Smooth muscle cell (in vitro differentiated cells): ENCODE results near the gene WDR62. TPM values are rescaled to one million over a fixed set of nuclear protein-coding genes. Genes with fewer than 3 reads are reported as not detected.

ENCODE experiments used
- DNase-seq: peaks from one replicate; lab custom pipeline; 2025; ENCODE audit not compliant: unreplicated experiment; lab: John Stamatoyannopoulos, UW
- H2AFZ ChIP-seq: fragments of 200-600 bp; sonication (generic); 2 replicates; pipeline ENCODE4 v1.6.0; 2016; ENCODE audit warnings: antibody characterized with exemption, low read depth, mild to moderate bottlenecking
- H3F3A ChIP-seq: fragments of 200-600 bp; sonication (generic); 2 replicates; pipeline ENCODE4 v1.6.0; 2017; ENCODE audit warnings: antibody characterized with exemption, low read depth
- H3K27ac ChIP-seq: fragments of 200-600 bp; sonication (generic); 2 replicates; pipeline ENCODE4 v1.5.1; 2016; ENCODE audit warnings: low read depth, mild to moderate bottlenecking
- H3K27me3 ChIP-seq: fragments of 200-600 bp; sonication (generic); 2 replicates; pipeline ENCODE4 v1.6.1; 2016; ENCODE audit warnings: low read depth, mild to moderate bottlenecking
- H3K36me3 ChIP-seq: fragments of 200-600 bp; sonication (generic); 2 replicates; pipeline ENCODE4 v1.5.1; 2016; ENCODE audit warnings: low read depth
- H3K4me1 ChIP-seq: fragments of 200-600 bp; sonication (generic); 2 replicates; pipeline ENCODE4 v1.5.1; 2016; ENCODE audit warnings: low read depth
- H3K4me2 ChIP-seq: fragments of 200-600 bp; sonication (generic); 2 replicates; pipeline ENCODE4 v1.6.0; 2016; ENCODE audit warnings: mild to moderate bottlenecking
- H3K4me3 ChIP-seq: fragments of 200-600 bp; sonication (generic); 2 replicates; pipeline ENCODE4 v1.5.1; 2016; ENCODE audit warnings: mild to moderate bottlenecking
- H3K79me2 ChIP-seq: fragments of 200-600 bp; sonication (generic); 2 replicates; pipeline ENCODE4 v1.6.0; 2016; ENCODE audit warnings: low read depth, mild to moderate bottlenecking
- H3K9ac ChIP-seq: fragments of 200-600 bp; sonication (generic); 2 replicates; pipeline ENCODE4 v1.6.0; 2016; ENCODE audit warnings: low read depth
- H3K9me3 ChIP-seq: fragments of 200-600 bp; sonication (generic); replicated peaks from 2 replicates; pipeline ENCODE4 v1.5.1; 2016; ENCODE audit warnings: low read depth
- H4K20me1 ChIP-seq: fragments of 200-600 bp; sonication (generic); 2 replicates; pipeline ENCODE4 v1.6.0; 2016; ENCODE audit warnings: low read depth
- CTCF ChIP-seq: fragments of 200-600 bp; sonication (generic); IDR thresholded peaks from 2 replicates; pipeline ENCODE4 v1.5.1; 2017; ENCODE audit warnings: borderline replicate concordance, mild to moderate bottlenecking, antibody characterized with exemption; ENCODE audit not compliant: insufficient read depth, poor library complexity, severe bottlenecking
- WGBS: methylation state at CpG from one replicate; pipeline ENCODE4 v1.1.7; 2016; ENCODE audit warnings: low lambda C conversion rate; 5-methylcytosine and 5-hydroxymethylcytosine counted together
- polyA plus RNA-seq: library from polyadenylated mRNA; unstranded; fragments of >200 nt; fragmentation: Nextera tagmentation; extraction: Ambion mirVana; gene quantifications from 2 replicates; pipeline ENCODE4 v1.2.1, GENCODE V29; 2016
- total RNA-seq: library from RNA; depleted of rRNA; stranded (reverse); fragments of >200 nt; gene quantifications from 2 replicates; pipeline ENCODE4 v1.2.3, GENCODE V29; 2014

Gene WDR62
- total and polyA plus RNA-seq, 2 experiments from 2014 or later, result 1.5 to 4.6 TPM

DNA sequence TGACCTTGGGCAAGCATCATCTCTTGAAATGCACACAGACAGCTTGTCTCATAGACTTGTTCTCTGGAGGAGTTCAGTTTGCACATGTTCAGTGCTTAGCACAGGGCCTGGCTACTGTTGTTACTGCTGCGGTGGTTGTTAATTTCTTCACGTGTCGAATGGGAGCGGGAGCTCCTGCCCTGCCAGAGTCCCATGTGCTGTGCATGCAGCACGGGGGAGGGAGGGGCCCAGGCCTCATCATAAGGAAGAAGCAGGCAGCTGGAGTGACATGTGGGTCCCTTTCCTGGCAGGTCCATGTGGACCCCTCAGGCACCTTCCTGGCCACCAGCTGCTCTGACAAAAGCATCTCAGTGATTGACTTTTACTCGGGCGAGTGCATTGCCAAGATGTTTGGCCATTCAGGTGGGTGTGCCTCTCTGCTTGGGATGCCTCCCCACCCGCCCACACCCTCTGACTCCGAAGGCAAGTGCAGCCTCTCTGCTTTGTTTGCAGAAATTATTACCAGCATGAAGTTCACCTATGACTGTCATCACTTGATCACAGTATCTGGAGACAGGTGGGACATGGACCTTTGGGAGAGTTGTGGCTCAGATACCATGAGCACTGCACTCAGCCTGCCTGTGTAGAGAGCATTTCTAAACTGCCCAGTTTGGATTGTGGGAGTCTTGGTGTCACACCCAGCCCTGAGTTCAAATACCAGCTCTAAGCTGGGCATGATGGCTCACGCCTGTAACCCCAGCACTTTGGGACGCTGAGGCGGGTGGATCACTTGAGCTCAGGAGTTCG, 36.4 kb downstream of the WDR62 start:
- H3K4me2 ChIP-seq, result no peak overlapping the region
- H3K27me3 ChIP-seq, result no peaks in the 10 kb centered on the region
- TF ChIP-seq CTCF, result no peak
- H3K36me3 ChIP-seq, result no peaks in the 10 kb centered on the region
- no peaks in the 10 kb centered on the region for H4K20me1 ChIP-seq
- H3F3A ChIP-seq, result no peaks in the 10 kb centered on the region
- H3K4me3 ChIP-seq, result no peak overlapping the region
- DNase-seq, result no peak
- H3K9ac ChIP-seq, result no peak overlapping the region
- H3K9me3 ChIP-seq, result no peaks in the 10 kb centered on the region
- no peaks in the 10 kb centered on the region for H3K4me1 ChIP-seq
- H3K27ac ChIP-seq, result no peak overlapping the region
- H3K79me2 ChIP-seq, result no peaks in the 10 kb centered on the region
- no peak overlapping the region for H2AFZ ChIP-seq
- WGBS, result 92% methylated on average over 13 of the region's 13 CpGs

DNA sequence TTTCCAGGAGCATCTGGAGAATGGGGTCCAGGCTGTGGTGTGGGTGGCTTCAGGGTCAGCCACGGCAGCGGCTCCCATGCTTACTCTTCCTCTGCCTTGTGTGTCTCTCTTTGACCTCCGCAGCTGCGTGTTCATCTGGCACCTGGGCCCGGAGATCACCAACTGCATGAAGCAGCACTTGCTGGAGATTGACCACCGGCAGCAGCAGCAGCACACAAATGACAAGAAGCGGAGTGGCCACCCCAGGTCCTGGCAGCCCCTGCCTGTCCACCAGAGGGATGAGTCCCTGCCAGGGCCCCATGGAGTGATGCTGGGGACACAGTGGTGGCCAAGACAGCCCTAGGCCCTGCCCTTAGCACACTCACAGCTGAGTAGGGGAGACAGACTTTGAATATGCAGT, 37.9 kb downstream of the WDR62 start:
- no peaks in the 10 kb centered on the region for H3K79me2 ChIP-seq
- no peak for DNase-seq
- no peaks in the 10 kb centered on the region for H4K20me1 ChIP-seq
- no peaks in the 10 kb centered on the region for H3K27me3 ChIP-seq
- no peaks in the 10 kb centered on the region for H3K4me1 ChIP-seq
- H3K9me3 ChIP-seq, result no peaks in the 10 kb centered on the region
- no peak overlapping the region for H3K27ac ChIP-seq
- 96% methylated on average over 7 of the region's 7 CpGs for WGBS
- no peak overlapping the region for H3K4me3 ChIP-seq
- TF ChIP-seq CTCF, result no peak
- no peak overlapping the region for H3K9ac ChIP-seq
- no peak overlapping the region for H2AFZ ChIP-seq
- H3K4me2 ChIP-seq, result no peak overlapping the region
- H3K36me3 ChIP-seq, result no peaks in the 10 kb centered on the region
- no peaks in the 10 kb centered on the region for H3F3A ChIP-seq

GRCh38 chr19:36093146-36093662, 38.5 kb downstream of the WDR62 start:
- no peaks in the 10 kb centered on the region for H3K27me3 ChIP-seq
- H3K4me2 ChIP-seq, result no peak overlapping the region

More at GRCh38 chr19:36093146-36093662, 38.5 kb downstream of the WDR62 start:
- H3K36me3 ChIP-seq, result no peaks in the 10 kb centered on the region
- H3K9me3 ChIP-seq, result no peaks in the 10 kb centered on the region
- no peak overlapping the region for H3K27ac ChIP-seq
- 98% methylated on average over 5 of the region's 5 CpGs for WGBS
- no peak overlapping the region for H3K9ac ChIP-seq
- DNase-seq, result no peak
- H3K4me1 ChIP-seq, result no peaks in the 10 kb centered on the region
- H3F3A ChIP-seq, result no peaks in the 10 kb centered on the region
- no peak overlapping the region for H3K4me3 ChIP-seq
- H3K79me2 ChIP-seq, result no peaks in the 10 kb centered on the region
- TF ChIP-seq CTCF, result no peak
- no peak overlapping the region for H2AFZ ChIP-seq
- no peaks in the 10 kb centered on the region for H4K20me1 ChIP-seq
